ENCODE results near the gene ARHGAP30. TPM values are rescaled to one million over a fixed set of nuclear protein-coding genes. Genes with fewer than 3 reads are reported as not detected.

The ARHGAP30 gene
- total RNA-seq, 1 experiment from 2014 or later: 0.39 TPM

DNA sequence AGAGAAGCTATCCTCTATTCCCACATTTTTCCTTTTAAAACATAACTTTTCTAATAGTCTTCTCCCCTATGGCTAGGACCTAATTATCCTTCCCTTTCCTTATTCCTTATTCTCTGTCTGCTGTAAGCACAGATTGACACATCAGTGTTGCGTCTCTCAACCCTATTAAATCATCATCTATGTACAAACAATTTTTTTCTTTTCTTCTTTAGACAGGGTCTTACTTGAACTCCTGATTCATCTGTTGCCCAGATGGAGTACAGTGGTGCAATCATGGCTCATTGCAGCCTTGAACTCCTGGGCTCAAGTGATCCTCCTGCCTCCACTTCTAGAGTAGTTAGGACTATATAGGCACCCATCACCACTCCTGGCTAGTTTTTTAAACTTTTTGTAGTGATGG lies 36.7 kb upstream of the ARHGAP30 start:
- no TSS peak for BruUV-seq (replicated peaks)
- RAD21 ChIA-PET (ENCODE audit: low non-redundant PET in 1 of 2, low total read pairs in 2 of 2, uncharacterized antibody in 2 of 2, unreplicated experiment in 2 of 2): no interaction called here
- TF ChIP-seq JUND (IDR thresholded peaks at IDR 0.05): no peak
- TF ChIP-seq EZH2 (IDR thresholded peaks at IDR 0.05): no peak
- no peak for TF ChIP-seq EZH2phosphoT487 (IDR thresholded peaks at IDR 0.05; ENCODE audit: borderline replicate concordance)
- TF ChIP-seq, protein P1, sequence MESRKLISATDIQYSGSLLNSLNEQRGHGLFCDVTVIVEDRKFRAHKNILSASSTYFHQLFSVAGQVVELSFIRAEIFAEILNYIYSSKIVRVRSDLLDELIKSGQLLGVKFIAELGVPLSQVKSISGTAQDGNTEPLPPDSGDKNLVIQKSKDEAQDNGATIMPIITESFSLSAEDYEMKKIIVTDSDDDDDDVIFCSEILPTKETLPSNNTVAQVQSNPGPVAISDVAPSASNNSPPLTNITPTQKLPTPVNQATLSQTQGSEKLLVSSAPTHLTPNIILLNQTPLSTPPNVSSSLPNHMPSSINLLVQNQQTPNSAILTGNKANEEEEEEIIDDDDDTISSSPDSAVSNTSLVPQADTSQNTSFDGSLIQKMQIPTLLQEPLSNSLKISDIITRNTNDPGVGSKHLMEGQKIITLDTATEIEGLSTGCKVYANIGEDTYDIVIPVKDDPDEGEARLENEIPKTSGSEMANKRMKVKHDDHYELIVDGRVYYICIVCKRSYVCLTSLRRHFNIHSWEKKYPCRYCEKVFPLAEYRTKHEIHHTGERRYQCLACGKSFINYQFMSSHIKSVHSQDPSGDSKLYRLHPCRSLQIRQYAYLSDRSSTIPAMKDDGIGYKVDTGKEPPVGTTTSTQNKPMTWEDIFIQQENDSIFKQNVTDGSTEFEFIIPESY (IDR thresholded peaks at IDR 0.05; ENCODE audit: extremely low read depth, insufficient replicate concordance, low read length): no peak
- TF ChIP-seq CEBPB (IDR thresholded peaks at IDR 0.05; ENCODE audit: low read depth): no peak
- TF ChIP-seq SIN3A (IDR thresholded peaks at IDR 0.05; ENCODE audit: low read depth): no peak
- Histone ChIP-seq H3K9ac (ENCODE audit: low read length) (no peak overlapping the region), H3K4me2 (ENCODE audit: low read length) (no peak overlapping the region), H4K20me1 (ENCODE audit: insufficient read depth) (peaks cover 14% of the 10 kb centered on the region; the same call in 1 of the 2 replicates), H3K27me3 (ENCODE audit: insufficient read depth, low read length) (no peaks in the 10 kb centered on the region), H3K9me3 (ENCODE audit: control insufficient read depth in 1 of 2, insufficient read depth in 1 of 2, low read depth in 1 of 2, low read length in 2 of 2) (no peaks in the 10 kb centered on the region), H2AFZ (ENCODE audit: low read depth, low read length, poor library complexity, severe bottlenecking) (no peak overlapping the region), H3K79me2 (ENCODE audit: insufficient read depth, low read length) (peaks cover 99% of the 10 kb centered on the region), H3K4me1 (ENCODE audit: control insufficient read depth in 1 of 2, insufficient read depth in 2 of 2, low read length in 2 of 2) (peaks cover 0 to 3% of the 10 kb centered on the region in 2 experiments; a peak in 2 of 4 replicates), H3K9me2 (ENCODE audit: insufficient read depth) (no peaks in the 10 kb centered on the region), H3K4me3 (replicated peaks in 1 of 2; ENCODE audit: low read depth in 1 of 2, low read length in 2 of 2) (no peak overlapping the region), H3K27ac (ENCODE audit: low read depth, low read length) (no peak overlapping the region), H3K36me3 (ENCODE audit: control insufficient read depth in 1 of 2, insufficient read depth in 2 of 2, low read length in 2 of 2) (peaks cover 4 to 37% of the 10 kb centered on the region in 2 experiments; a peak in 2 of 4 replicates)
- intact Hi-C loops (cut with micrococcal nuclease): no loop called here
- no peak for DNase-seq (ENCODE audit: low read depth, low spot score)
- CTCF ChIA-PET: interaction anchor here (1.1 kb wide), 1 partner anchor 8 kb away, joined by 4 read pairs; the partner anchor contains the start of gene KLHDC9
- no peak for ATAC-seq
- POLR2A ChIA-PET: no interaction called here

DNA sequence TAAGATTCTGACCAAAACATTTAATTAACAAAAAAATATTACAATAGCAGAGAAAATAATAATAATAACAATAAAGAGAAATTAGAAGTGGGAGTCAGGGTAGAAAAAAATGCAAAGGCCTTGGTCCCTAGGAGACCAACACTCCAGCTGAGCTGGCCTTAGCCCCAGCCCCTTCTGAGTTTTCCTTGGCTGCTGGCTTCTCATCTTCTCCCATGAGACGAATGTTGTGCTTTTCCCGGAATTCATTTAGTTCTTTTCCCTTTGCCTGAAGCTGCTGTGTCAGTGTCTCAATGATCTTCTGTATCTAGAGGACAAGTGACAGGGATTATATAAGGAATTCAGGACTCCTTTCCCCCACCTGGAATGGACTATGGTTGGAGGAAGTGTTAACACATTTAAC lies 30.9 kb upstream of the ARHGAP30 start:
- H3K27me3 ChIP-seq (ENCODE audit: insufficient read depth, low read length): no peaks in the 10 kb centered on the region
- no peak overlapping the region for H2AFZ ChIP-seq (ENCODE audit: low read depth, low read length, poor library complexity, severe bottlenecking)
- H3K9me3 ChIP-seq (ENCODE audit: control insufficient read depth in 1 of 2, insufficient read depth in 1 of 2, low read depth in 1 of 2, low read length in 2 of 2): no peaks in the 10 kb centered on the region
- no peak for DNase-seq (ENCODE audit: low read depth, low spot score)
- H3K36me3 ChIP-seq (ENCODE audit: control insufficient read depth in 1 of 2, insufficient read depth in 2 of 2, low read length in 2 of 2): peaks cover 9 to 26% of the 10 kb centered on the region in 2 experiments; a peak in 3 of 4 replicates
- no peak overlapping the region for H3K9ac ChIP-seq (ENCODE audit: low read length)
- intact Hi-C loops (cut with micrococcal nuclease): no loop called here
- ATAC-seq: no peak
- H3K9me2 ChIP-seq (ENCODE audit: insufficient read depth): no peaks in the 10 kb centered on the region
- no peak overlapping the region for H3K4me3 ChIP-seq (replicated peaks in 1 of 2; ENCODE audit: low read depth in 1 of 2, low read length in 2 of 2)
- RAD21 ChIA-PET (ENCODE audit: low non-redundant PET in 1 of 2, low total read pairs in 2 of 2, uncharacterized antibody in 2 of 2, unreplicated experiment in 2 of 2): no interaction called here
- TF ChIP-seq SP1 (IDR thresholded peaks at IDR 0.05; ENCODE audit: low read depth) (no peak), CTCF (IDR thresholded peaks at IDR 0.05 in 2 of 3, conservative IDR thresholded peaks at IDR 0.05 in 1 of 3; ENCODE audit: borderline replicate concordance in 1 of 3, insufficient read depth in 1 of 3, low read depth in 2 of 3, low read length in 2 of 3) (no peak), FOSL1 (IDR thresholded peaks at IDR 0.05; ENCODE audit: low read depth) (no peak), CBX3 (IDR thresholded peaks at IDR 0.05; ENCODE audit: low read depth) (no peak), MAX (IDR thresholded peaks at IDR 0.05) (no peak), JUND (IDR thresholded peaks at IDR 0.05) (no peak), ZNF274 (IDR thresholded peaks at IDR 0.05; ENCODE audit: low read depth, low read length) (no peak), TCF7L2 (IDR thresholded peaks at IDR 0.05; ENCODE audit: borderline replicate concordance, extremely low read depth, insufficient read depth, insufficient read length) (no peak)
- BruUV-seq (replicated peaks): no TSS peak
- CTCF ChIA-PET: interaction anchor here (1.6 kb wide), 1 partner anchor 29 kb away, joined by 3 read pairs; no protein-coding TSS in a partner anchor
- H4K20me1 ChIP-seq (ENCODE audit: insufficient read depth): no peaks in the 10 kb centered on the region
- no peak overlapping the region for H3K4me2 ChIP-seq (ENCODE audit: low read length)
- POLR2A ChIA-PET: interaction anchor here (0.9 to 1.1 kb wide), 3 partner anchors 12 to 80 kb away, joined by 3 to 7 read pairs (median 3); partner anchors contain the start of genes F11R, NIT1 and PFDN2
- no peak overlapping the region for H3K27ac ChIP-seq (ENCODE audit: low read depth, low read length)
- peaks cover 3 to 23% of the 10 kb centered on the region in 2 experiments; a peak in 3 of 4 replicates for H3K4me1 ChIP-seq (ENCODE audit: control insufficient read depth in 1 of 2, insufficient read depth in 2 of 2, low read length in 2 of 2)
- peaks cover 44% of the 10 kb centered on the region for H3K79me2 ChIP-seq (ENCODE audit: insufficient read depth, low read length)
